GM21737 (cell line): ENCODE measurements around the gene MADCAM1.

Experiments
- ATAC-seq: cut with Tn5 transposase; IDR thresholded peaks from one replicate; pipeline ENCODE4 v1.9.1; 2021; ENCODE audit warnings: mild to moderate bottlenecking, moderate library complexity; ENCODE audit not compliant: unreplicated experiment

The MADCAM1 gene

DNA sequence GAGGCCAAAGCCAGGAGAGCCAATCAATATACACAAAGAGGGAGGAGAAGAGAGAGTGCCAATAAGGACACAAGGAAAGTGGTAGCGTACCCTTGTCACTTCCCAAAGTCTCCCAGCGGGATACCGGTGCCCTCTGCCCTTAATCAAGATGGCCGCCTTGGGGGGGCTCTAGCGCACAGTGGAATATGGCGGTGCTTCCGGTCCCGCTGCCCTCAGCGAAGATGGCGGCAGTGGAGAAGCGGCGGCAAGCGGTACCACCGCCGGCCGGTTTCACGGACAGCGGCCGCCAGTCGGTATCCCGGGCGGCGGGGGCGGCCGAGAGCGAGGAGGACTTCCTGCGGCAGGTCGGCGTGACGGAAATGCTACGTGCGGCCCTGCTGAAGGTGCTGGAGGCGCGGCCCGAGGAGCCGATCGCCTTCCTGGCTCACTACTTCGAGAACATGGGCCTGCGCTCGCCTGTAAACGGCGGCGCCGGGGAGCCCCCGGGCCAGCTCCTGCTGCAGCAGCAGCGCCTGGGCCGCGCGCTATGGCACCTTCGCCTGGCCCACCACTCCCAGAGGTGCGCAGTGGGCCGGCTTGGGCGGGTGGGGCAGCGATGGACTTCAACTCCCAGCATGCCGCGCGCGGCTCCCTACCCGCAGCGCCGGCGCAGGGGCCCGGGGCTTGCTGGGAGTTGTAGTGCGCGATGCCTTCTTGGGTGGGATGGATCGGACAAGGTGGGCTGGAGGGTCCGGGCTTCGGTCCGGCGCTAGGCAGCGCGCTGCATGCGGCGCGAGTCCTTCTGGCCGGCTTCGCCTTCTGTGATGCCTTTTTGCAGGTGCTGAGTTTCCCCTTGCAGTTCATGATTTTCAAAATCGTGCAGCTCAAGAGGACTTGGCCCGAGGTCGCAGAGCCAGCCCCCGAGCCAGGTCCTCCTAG, 11.3 kb downstream of the MADCAM1 start, which contains the start of gene TPGS1:
Gene TPGS1 (plus strand): TSS at position 212 of the 918 bp plus-strand sequence. CDS start 10 bp downstream, at position 222.
- ATAC-seq, result peak; percentile 46

DNA sequence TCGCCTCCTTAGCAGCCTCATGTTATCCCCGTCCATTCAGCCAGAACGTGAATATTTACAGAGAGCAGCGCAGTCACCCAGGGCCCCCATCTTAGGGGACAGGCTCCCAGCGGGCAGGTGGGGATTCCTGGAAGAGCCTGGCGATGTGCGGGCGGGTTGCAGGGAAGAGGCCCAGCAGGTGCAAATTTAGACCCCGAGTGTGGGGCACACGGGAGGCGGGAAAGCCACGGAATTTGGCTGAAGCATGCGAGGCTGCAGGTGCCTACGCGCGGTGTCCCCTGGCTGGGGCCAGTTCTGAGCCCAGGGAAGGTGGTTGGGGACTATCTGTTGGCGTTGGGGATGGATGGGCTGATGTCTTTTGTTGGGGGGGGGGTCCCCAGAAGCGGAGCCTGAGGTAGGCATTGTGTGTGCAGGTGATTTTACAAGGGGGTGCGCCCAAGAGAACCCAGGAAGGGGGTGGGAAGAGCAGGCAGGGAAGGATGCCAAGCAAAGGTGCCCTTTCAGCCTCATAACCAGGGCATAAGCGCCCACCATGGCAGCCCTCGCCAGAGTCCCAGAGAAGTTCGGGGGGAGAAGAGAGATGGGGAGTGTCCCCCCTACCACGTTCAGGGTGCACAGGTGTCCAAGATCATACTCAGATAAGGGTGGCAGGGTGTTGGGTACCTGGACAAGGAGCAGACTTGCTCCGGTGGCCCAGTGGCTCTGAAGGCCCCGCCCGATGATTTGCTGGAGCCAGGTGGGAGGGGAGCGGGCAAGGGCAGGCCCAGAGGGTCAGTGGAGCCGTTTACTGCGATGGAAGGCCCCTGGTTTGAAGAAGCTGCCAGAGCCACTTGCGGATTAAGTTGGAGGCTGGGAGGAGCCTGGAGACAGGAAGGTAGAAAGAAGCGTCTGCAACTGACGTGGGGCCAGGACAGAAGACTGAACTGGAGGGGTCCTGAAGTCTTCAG, 12.2 kb downstream of the MADCAM1 start:
- ATAC-seq, result no peak

DNA sequence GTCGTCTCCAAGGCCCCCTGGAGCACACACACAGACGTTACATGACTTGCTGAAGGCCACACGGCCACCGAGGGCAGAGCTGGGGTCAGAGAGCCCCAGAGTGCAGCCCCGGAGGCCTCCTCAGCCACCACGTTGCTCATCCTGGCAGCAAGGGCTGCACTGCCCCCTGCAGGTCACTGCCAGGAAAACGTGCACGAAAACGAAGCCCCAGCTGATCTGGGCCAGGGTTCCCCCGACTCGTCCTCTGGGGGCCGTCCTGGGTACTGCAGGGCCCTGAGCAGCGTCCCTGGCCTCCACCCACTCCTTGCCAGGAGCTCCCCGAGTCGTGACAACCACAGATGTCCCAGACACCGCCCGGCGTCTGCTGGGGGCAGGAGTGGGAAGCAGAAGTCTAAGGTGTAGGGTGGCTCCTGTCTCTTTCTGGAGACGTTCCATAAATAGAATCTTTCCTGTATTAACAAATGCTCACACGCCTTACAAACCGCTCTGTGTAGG, 14.4 kb downstream of the MADCAM1 start:
- no peak for ATAC-seq

DNA sequence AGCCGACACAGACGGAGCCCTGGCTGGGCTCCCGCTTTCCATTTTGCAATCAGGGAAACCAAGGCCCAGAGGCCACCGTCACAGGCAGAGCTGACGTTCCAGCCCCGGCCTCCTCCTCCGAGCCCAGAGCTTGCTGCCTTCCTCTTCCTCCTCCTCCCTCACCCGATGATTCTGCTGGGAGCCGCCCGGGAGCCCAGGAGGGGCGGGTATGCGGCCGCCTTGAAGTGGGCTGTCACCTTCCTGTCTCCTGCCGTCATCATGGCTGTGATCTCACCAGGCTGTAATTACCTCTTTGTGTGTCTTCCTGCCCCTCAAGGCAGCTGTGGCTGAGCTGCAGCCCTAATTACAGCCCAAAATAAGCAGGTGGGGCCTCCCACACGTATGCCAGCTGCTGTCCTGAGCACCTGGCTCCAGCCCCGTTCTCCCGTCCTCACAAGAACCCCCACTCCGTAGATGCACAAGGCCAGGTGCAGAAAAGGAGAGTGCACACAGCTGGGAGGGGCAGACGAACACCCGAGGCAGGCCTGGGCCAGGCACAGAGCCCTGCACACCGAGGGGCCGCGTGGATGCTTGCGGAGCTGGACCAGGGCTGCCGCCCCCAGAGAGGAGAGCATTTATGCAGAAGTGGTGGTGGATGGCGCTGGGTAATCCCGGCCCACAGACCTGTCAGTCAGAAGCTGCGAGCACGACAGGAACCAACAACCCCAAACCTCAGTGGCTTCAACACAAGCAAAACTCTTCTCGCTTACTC, 15.0 kb downstream of the MADCAM1 start:
- no peak for ATAC-seq

DNA sequence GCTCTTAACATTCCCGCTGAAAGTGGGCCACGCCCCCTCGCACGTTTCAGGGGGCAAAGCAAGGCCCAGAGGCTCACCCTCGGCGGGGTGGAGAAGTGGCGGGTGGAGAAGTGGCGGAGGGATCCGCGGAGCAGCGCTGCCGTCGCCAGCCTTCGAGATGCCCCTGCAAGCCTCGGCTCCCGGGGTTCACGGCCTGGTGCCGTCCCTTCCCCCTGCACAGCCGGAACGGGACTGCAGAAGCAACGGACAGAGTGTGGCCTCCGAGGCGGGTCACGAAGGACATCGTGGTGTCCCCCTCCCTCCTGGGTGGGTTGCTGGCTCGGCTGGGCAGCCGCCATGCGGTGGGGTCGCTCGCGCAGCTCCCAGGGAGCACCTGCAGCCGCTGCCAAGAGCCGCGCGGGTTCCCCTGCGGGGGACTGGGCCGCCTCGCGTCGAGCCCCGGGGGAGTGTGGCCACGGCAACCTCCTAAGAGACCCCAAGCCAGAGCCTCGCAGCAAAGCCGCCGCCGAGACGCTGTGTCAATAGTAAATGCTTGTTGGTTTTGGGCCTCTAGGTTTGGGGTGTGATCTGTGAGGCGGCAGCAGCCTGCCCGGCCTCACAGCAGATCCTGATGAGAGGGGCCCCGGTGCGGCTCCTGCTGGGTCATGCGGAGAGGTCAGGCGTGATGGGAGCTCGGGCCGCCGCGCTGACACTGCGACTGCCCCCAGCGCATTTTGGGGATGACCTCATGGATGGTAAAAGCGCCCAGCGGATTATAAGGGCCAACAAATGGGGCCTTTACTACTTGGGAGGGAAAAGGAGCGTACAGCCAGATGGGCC, 16.5 kb downstream of the MADCAM1 start:
- ATAC-seq, result no peak

DNA sequence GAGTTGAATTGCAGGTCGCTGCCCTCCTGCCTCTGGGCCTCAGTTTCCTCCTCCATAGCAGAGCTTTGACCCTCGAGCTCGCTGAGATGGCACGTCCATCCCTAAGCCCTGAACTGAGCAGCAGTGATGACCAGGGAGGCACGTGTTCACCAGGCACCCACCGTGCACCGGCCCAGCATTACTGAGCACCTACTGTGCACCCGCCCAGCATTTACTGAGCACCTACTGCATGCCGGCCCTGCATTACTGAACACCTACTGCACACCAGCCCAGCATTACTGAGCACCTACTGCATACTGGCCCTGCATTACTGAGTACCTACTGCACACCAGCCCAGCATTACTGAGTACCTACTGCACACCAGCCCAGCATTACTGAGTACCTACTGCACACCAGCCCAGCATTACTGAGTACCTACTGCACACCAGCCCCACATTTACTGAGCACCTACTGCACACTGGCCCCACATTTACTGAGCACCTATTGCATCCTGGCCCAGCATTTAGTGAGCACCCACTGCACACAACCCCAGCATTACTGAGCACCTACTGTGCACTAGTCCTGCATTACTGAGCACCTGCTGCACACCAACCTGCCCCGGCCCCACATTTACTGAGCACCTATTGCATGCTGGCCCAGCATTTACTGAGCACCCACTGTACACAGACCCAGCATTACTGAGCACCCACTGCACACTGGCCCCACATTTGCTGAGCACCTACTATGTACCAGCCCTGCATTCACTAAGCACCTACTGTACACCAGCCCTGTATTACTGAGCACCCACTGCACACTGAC, 17.3 kb downstream of the MADCAM1 start:
- no peak for ATAC-seq

DNA sequence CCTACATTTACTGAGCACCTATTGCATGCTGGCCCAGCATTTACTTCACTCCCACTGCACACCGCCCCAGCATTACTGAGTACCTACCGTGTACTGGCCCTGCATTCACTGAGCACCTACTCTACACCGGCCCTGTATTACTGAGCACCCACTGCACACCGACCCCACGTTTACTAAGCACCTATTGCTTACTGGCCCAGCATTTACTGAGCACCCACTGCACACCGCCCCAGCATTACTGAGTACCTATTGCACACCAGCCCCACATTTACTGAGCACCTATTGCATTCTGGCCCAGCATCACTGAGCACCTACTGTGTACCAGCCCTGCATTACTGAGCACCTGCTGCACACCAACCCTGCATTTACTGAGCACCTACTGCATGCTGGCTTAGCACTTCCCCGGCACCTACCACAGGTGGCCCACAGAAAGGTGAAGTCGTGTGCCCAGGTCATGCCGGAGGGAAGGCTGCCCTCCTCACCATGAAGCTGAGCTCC, 17.9 kb downstream of the MADCAM1 start:
- ATAC-seq, result no peak

DNA sequence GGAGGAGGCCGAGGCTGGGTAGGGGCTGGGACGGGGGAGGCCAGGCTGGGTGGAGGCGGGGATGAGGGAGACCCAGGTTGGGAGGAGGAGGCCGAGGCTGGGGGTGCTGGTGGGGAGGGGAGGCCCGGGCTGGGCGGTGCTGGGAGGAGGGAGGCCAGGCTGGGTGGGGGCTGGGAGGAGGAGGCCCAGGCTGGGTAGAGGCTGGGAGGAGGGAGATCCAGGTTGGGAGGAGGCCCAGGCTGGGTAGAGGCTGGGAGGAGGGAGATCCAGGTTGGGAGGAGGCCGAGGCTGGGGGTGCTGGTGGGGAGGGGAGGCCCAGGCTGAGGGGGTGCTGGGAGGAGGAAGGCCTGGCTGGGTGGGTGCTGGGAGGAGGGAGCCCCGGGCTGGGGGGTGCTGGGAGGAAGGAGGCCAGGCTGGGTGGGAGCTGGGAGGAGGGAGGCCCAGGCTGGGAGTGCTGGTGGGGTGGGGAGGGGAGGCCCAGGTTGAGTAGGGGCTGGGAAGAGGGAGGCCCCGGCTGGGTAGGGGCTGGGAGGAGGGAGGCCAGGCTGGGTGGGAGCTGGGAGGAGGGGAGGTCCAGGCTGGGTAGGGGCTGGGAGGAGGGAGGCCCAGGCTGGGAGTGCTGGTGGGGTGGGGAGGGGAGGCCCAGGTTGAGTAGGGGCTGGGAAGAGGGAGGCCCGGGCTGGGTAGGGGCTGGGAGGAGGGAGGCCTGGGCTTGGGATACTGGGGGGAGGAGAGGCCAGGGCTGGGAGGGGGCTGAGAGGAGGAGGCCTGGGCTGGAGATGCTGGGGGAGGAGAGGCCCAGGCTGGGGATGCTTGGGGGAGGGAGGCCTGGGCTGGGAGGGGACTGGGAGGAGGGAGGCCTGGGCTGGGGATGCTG, 21.7 kb downstream of the MADCAM1 start:
- ATAC-seq, result no peak

DNA sequence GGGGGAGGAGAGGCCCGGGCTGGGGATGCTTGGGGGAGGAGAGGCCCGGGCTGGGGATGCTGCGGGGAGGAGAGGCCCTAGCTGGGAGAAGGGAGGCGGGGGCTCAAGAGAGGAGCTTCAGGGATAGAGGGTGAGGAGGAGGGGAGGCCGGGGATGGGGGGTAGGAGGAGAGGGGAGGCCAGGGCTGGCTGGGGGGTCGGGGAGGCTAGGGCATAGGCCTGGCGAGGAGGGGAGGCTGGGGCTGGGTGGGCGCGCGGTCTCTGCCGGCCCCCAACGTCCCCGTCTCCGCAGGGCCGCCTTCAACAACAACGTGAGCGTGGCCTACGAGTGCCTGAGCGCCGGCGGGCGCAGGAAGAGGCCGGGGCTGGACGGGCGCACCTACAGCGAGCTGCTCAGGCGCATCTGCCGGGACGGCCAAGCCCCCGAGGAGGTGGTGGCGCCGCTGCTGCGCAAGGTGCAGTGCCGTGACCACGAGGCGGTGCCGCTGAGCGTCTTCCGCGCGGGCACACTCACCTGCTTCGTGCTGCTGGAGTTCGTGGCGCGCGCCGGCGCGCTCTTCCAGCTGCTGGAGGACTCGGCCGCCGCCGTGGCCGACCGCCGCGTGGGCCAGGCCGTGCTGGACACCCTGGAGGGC, 22.4 kb downstream of the MADCAM1 start:
- no peak for ATAC-seq

DNA sequence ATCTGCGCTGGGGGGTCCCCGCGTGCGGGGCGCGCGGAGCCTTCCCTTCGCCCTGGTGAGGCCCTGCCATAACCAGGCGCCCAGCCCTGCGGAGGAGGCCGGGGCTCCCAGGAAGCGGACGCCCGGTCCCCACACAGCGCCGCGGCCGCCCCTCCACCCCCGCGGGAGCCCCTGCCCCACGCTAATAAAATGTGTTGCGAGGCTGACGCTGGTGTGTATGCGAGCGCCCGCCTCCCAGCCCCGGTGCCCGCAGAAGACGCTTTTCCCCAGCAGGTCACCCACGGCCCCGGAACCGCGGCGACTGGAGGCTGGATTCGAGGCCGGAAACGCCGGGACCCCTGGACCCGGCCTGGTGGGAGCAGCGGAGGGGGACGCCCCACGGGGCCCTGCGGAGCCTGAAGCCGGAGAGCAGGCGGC, 23.2 kb downstream of the MADCAM1 start:
- ATAC-seq, result no peak

DNA sequence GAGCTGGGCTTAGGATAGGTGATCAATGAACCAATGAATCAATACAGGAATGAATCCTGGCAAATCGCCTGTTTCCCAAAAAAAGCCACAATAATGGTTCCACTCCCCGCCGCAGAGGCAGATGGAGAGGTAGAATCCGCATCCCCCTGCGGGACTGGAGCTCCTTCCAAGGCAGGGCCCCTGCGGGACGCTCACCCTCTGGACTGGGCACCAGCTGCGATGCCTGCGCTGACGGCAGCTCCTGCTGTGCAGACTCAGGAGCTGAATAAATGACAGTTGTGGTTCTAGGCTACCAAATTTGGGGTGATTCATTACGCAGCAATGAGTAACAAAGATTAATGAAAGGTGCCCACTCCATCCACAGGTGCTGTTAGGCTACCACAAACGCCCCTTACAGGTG, 26.4 kb downstream of the MADCAM1 start:
- no peak for ATAC-seq

DNA sequence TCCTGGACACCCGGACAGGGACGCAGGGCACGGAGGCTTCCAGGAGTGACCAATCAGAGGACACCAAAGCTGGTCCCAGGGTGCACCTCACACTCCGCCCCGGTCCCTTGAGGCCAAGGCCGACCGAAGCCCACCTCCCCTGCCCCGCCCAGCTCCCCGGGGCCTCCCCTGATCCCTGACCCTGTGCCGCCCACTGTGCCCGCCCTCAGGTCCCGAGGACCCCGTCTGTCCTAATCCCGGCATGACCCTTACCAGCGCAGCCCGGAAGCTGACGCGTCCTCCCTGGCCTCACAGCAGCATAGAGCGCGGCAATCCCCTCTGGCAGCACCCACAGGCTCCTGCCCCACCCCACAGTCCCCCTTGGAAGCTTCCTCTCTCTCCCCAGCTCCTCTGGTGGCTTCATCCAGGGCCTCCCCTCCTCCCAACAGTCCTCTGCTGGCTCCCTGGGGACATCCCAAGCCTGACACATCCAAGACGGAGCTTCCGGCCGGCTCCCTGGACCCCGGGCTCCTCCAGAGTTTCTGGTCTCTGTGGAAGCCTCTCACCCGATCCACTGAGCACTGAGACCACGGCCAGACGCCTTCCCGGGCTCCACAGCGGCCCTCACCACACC, 27.9 kb downstream of the MADCAM1 start:
- no peak for ATAC-seq

DNA sequence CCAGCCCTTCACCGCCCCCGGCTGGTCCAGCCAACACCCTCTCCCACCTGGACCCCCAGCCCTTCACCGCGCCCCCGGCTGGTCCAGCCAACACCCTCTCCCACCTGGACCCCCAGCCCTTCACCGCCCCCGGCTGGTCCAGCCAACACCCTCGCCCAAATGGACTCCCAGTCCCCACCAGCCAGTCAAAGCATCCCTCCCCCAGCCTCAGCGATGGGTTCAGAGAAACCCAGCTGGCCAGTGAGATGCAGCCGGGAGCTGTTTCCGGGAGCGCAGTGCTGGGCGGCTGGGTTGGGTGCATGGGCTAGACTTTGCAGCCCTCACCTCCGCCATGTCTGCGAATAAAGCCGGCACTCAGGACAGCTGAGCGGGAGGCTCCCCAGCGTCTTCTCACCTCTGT, 28.7 kb downstream of the MADCAM1 start:
- no peak for ATAC-seq

DNA sequence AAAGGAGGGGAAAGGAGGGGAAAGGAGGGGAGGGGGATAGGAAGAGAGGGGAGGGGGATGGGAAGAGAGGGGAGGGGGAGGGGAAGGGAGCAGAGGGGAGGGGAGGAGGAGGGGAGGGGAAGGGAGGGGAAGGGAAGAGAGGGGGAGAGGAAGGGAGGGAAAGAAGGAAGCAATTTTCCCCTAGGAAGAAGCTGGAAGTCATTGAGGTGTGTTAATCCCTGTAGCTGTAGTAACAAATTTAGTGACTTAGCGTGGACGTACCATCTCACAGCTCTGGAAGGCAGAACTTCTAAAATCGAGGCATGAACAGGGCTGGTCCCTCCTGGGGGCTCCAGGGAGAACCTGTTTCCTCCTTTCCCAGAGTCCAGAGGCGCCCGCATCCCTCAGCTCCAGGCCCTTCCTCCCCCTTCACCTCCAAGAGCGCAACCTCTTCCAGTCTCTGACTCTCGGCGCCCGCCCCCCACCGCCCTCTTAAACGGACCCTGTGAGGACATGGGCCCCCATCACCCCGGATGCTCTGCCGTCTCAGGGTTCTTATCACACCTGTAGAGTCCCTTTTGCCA, 29.7 kb downstream of the MADCAM1 start:
- no peak for ATAC-seq

DNA sequence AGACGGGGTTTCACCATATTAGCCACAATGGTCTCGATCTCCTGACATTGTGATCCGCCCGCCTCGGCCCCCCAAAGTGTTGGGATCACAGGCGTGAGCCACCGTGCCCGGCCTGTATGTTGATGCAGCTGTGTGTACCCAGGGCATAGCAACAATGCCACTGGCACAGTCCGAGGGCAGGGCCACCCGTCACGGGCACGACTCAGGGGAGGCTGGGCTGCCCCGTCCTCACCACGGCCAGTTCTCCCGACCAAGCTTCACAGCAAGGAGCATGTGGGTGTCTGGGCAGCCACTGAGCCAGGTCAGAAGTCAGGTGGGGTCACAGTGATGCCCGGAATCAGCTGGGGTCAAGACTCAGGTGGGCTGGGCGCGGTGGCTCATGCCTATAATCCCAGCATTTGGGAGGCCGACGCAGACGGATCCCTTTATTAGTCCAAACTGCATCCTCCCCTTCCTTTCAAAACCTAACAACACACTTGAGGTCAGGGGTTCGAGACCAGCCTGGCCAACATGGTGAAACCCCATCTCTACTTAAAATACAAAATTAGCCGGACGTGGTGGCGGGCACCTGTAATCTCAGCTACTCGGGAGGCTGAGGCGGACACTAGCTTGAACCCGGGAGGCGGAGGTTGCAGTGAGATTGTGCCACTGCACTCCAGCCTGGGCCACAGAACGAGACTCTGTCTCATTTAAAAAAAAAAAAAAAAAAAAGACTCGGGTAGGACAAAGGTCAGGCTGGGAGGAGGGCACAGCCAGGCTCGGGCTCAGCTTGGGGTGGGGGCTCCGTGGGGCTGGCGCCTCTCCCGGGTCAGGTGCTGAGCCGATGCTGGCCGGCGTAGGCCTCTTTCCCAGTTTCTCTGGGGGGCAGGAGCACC, 34.1 kb downstream of the MADCAM1 start:
- ATAC-seq, result no peak
